NCI-H187 (cell line): Measurements from ENCODE around the gene CDK14.
"Not testable (repeated sequence)": the region's sequence is repeated elsewhere in the genome, so short reads cannot be mapped to it uniquely, and the experiment has no call there.

Source experiments
- DNase-seq, 2 experiments: peaks; one replicate each; lab custom pipeline; 2025; lab: John Stamatoyannopoulos, UW

CDK14 gene

GRCh38 chr7:90757565-90757950 lies 161.4 kb downstream of the CDK14 start:
- not testable (repeated sequence) for DNase-seq

GRCh38 chr7:90758933-90759562 lies 162.9 kb downstream of the CDK14 start:
- DNase-seq = no peak

- DNase-seq = no peak
Observed at GRCh38 chr7:90759710-90760109, 163.6 kb downstream of the CDK14 start.

GRCh38 chr7:90760892-90761291 lies 164.8 kb downstream of the CDK14 start:
- DNase-seq = no peak

- DNase-seq = no peak
Observed at GRCh38 chr7:90761584-90761983, 165.5 kb downstream of the CDK14 start.

- DNase-seq = no peak
Observed at GRCh38 chr7:90763108-90763507, 167.0 kb downstream of the CDK14 start.

- DNase-seq = no peak
Observed at GRCh38 chr7:90764848-90765570, 168.9 kb downstream of the CDK14 start.

- DNase-seq = no peak
Observed at GRCh38 chr7:90766814-90767564, 170.9 kb downstream of the CDK14 start.

GRCh38 chr7:90768301-90768700 lies 172.2 kb downstream of the CDK14 start:
- no peak for DNase-seq

- DNase-seq = no peak
Observed at GRCh38 chr7:90769036-90769435, 172.9 kb downstream of the CDK14 start.

- not testable (repeated sequence) for DNase-seq
Observed at GRCh38 chr7:90769566-90769965, 173.4 kb downstream of the CDK14 start.

GRCh38 chr7:90771281-90771680 lies 175.2 kb downstream of the CDK14 start:
- no peak for DNase-seq

- no peak for DNase-seq
Observed at GRCh38 chr7:90772410-90772809, 176.3 kb downstream of the CDK14 start.

- no peak for DNase-seq
Observed at GRCh38 chr7:90773269-90773668, 177.1 kb downstream of the CDK14 start.

GRCh38 chr7:90774706-90775105 lies 178.6 kb downstream of the CDK14 start:
- DNase-seq = no peak

- no peak for DNase-seq
Observed at GRCh38 chr7:90775383-90775965, 179.4 kb downstream of the CDK14 start.

GRCh38 chr7:90777041-90777440 lies 180.9 kb downstream of the CDK14 start:
- no peak for DNase-seq

GRCh38 chr7:90777465-90777864 lies 181.3 kb downstream of the CDK14 start:
- DNase-seq = no peak

GRCh38 chr7:90777886-90778285 lies 181.8 kb downstream of the CDK14 start:
- DNase-seq = no peak

GRCh38 chr7:90788052-90788451 lies 191.9 kb downstream of the CDK14 start:
- no peak for DNase-seq

- no peak for DNase-seq
Observed at GRCh38 chr7:90789736-90790306, 193.7 kb downstream of the CDK14 start.

GRCh38 chr7:90791596-90791995 lies 195.5 kb downstream of the CDK14 start:
- no peak for DNase-seq
